HCT116 (cell line): Measurements from ENCODE around the gene ZNF618. TPM values are rescaled to one million over a fixed set of nuclear protein-coding genes. Genes with fewer than 3 reads are reported as not detected.

Experiments
- ATAC-seq: fragments of 200-7000 bp; cut with Tn5 transposase; 2 replicates; pipeline ENCODE4 v1.9.1; 2020; ENCODE audit warnings: mild to moderate bottlenecking, moderate library complexity
- BruUV-seq: library from RNA; stranded (reverse); fragments of 400-500 nt; replicated peaks from 2 replicates; lab custom pipeline; 2021; lab: Mats Ljungman, UMichigan
- CTCF ChIA-PET: fragments of 300-600 bp; sonication (Branson Sonifier 250); formaldehyde crosslinking; loops from one replicate; lab custom pipeline; 2021; ENCODE audit warnings: antibody characterized with exemption; lab: Charles Lee
- POLR2A ChIA-PET: fragments of 300-600, 350-600 bp; sonication (Branson Sonifier 250); formaldehyde crosslinking; loops from one replicate; lab custom pipeline; 2021; ENCODE audit warnings: antibody characterized with exemption; lab: Charles Lee
- RAD21 ChIA-PET, 2 experiments: fragments of 300-600 bp; sonication (Branson Sonifier 250); formaldehyde crosslinking; loops; one replicate each; lab custom pipeline; 2023; ENCODE audit warnings: low total read pairs in 2 of 2; ENCODE audit not compliant: uncharacterized antibody in 2 of 2, unreplicated experiment in 2 of 2, low non-redundant PET in 1 of 2; lab: Charles Lee
- DNase-seq: peaks from one replicate; pipeline ENCODE4 v3.0.0-alpha.2; 2010; ENCODE audit warnings: low read depth, low spot score
- H2AFZ ChIP-seq: fragments of 200-600 bp; shearing (Covaris generic), sonication (generic); 2 replicates; pipeline ENCODE4 v1.6.1; 2017; ENCODE audit warnings: low read depth, mixed run types, mixed read lengths, antibody characterized with exemption, low read length; ENCODE audit not compliant: poor library complexity, severe bottlenecking
- H3K27ac ChIP-seq: 2 replicates; pipeline ENCODE4 v1.5.1; 2012; ENCODE audit warnings: low read depth, low read length
- H3K27me3 ChIP-seq: fragments of 200-600 bp; sonication (generic); 2 replicates; pipeline ENCODE4 v1.6.1; 2016; ENCODE audit warnings: mixed run types, low read length, mixed read lengths; ENCODE audit not compliant: insufficient read depth
- H3K36me3 ChIP-seq, 2 experiments: fragments of 200-500 bp in 1 of 2; fragments of 200-600 bp in 1 of 2; sonication (Bioruptor generic) in 1 of 2; sonication (generic) in 1 of 2; 2 replicates each; pipeline versions ENCODE4 v1.5.1 to v1.6.1; 2014 to 2016; ENCODE audit warnings: low read length in 2 of 2, inconsistent platforms in 1 of 2, mixed read lengths in 1 of 2, mixed run types in 1 of 2; ENCODE audit not compliant: insufficient read depth in 2 of 2, control insufficient read depth in 1 of 2
- H3K4me1 ChIP-seq, 2 experiments: fragments of 200-600 bp in 1 of 2; sonication (generic) in 1 of 2; 2 replicates each; pipeline versions ENCODE4 v1.5.1 to v1.6.1; 2012 to 2017; ENCODE audit warnings: low read length in 2 of 2, inconsistent platforms in 1 of 2, mild to moderate bottlenecking in 1 of 2, mixed read lengths in 1 of 2, mixed run types in 1 of 2, moderate library complexity in 1 of 2; ENCODE audit not compliant: insufficient read depth in 2 of 2, control insufficient read depth in 1 of 2
- H3K4me2 ChIP-seq: fragments of 200-600 bp; sonication (generic); 2 replicates; pipeline ENCODE4 v1.6.1; 2017; ENCODE audit warnings: mixed run types, low read length, mixed read lengths
- H3K4me3 ChIP-seq, 2 experiments: fragments of 200-600 bp in 1 of 2; sonication (generic) in 1 of 2; replicated peaks in 1 of 2; 2 replicates each; pipeline ENCODE4 v1.5.1; 2011 to 2016; ENCODE audit warnings: low read length in 2 of 2, control low read depth in 1 of 2, low read depth in 1 of 2, mild to moderate bottlenecking in 1 of 2, mixed read lengths in 1 of 2, mixed run types in 1 of 2
- H3K79me2 ChIP-seq: fragments of 200-600 bp; sonication (generic); 2 replicates; pipeline ENCODE4 v1.6.1; 2017; ENCODE audit warnings: mild to moderate bottlenecking, mixed run types, low read length, moderate library complexity, mixed read lengths; ENCODE audit not compliant: insufficient read depth
- H3K9ac ChIP-seq: fragments of 200-600 bp; sonication (generic); 2 replicates; pipeline ENCODE4 v1.6.1; 2016; ENCODE audit warnings: low read length, mixed read lengths
- H3K9me2 ChIP-seq: fragments of 200-600 bp; sonication (generic), shearing (Covaris generic); 2 replicates; pipeline ENCODE4 v1.6.1; 2017; ENCODE audit warnings: mixed run types, mild to moderate bottlenecking, moderate library complexity; ENCODE audit not compliant: insufficient read depth
- H3K9me3 ChIP-seq, 2 experiments: fragments of 200-500 bp in 1 of 2; fragments of 200-600 bp in 1 of 2; sonication (Bioruptor generic) in 1 of 2; sonication (generic) in 1 of 2; 2 replicates each; pipeline ENCODE4 v1.6.1; 2014 to 2017; ENCODE audit warnings: low read length in 2 of 2, mixed read lengths in 2 of 2, inconsistent platforms in 1 of 2, low read depth in 1 of 2, mild to moderate bottlenecking in 1 of 2, mixed run types in 1 of 2, moderate library complexity in 1 of 2; ENCODE audit not compliant: control insufficient read depth in 1 of 2, insufficient read depth in 1 of 2
- H4K20me1 ChIP-seq: fragments of 200-600 bp; sonication (generic), shearing (Covaris generic); 2 replicates; pipeline ENCODE4 v1.6.1; 2017; ENCODE audit warnings: mixed run types, mild to moderate bottlenecking, moderate library complexity; ENCODE audit not compliant: insufficient read depth
- CBX3 ChIP-seq: IDR thresholded peaks from 2 replicates; pipeline ENCODE4 v1.6.1; 2012; ENCODE audit warnings: low read depth
- CTCF ChIP-seq, 3 experiments: fragments of 200-600 bp in 1 of 3; sonication (generic) in 1 of 3; IDR thresholded peaks in 2 of 3; conservative IDR thresholded peaks in 1 of 3; 2 replicates each; pipeline ENCODE4 v1.5.1; 2012 to 2017; ENCODE audit warnings: low read depth in 2 of 3, low read length in 2 of 3, antibody characterized with exemption in 1 of 3, borderline replicate concordance in 1 of 3, control low read depth in 1 of 3, mild to moderate bottlenecking in 1 of 3, mixed read lengths in 1 of 3, mixed run types in 1 of 3, moderate library complexity in 1 of 3; ENCODE audit not compliant: insufficient read depth in 1 of 3
- EGR1 ChIP-seq: IDR thresholded peaks from 2 replicates; pipeline ENCODE4 v1.6.1; 2012; ENCODE audit warnings: low read depth
- EZH2 ChIP-seq: fragments of 200-600 bp; sonication (generic); IDR thresholded peaks from 2 replicates; pipeline ENCODE4 v1.6.1; 2017; ENCODE audit warnings: antibody characterized with exemption, mixed run types
- EZH2phosphoT487 ChIP-seq: fragments of 200-600 bp; IDR thresholded peaks from 2 replicates; pipeline ENCODE4 v1.6.1; 2018; ENCODE audit warnings: antibody characterized with exemption, borderline replicate concordance
- FOSL1 ChIP-seq: IDR thresholded peaks from 2 replicates; pipeline ENCODE4 v1.6.1; 2012; ENCODE audit warnings: low read depth
- JUND ChIP-seq: IDR thresholded peaks from 2 replicates; pipeline ENCODE4 v1.6.1; 2012
- MAX ChIP-seq: IDR thresholded peaks from 2 replicates; pipeline ENCODE4 v1.6.1; 2012
- POLR2A ChIP-seq: IDR thresholded peaks from 2 replicates; pipeline ENCODE4 v1.7.0; 2011; ENCODE audit warnings: borderline replicate concordance; ENCODE audit not compliant: insufficient read depth, insufficient read length; ENCODE audit errors: extremely low read depth
- POLR2AphosphoS5 ChIP-seq: IDR thresholded peaks from 2 replicates; pipeline ENCODE4 v1.6.1; 2011; ENCODE audit warnings: mild to moderate bottlenecking, low read depth, low read length, moderate library complexity
- RAD21 ChIP-seq: IDR thresholded peaks from 2 replicates; pipeline ENCODE4 v1.6.1; 2012; ENCODE audit warnings: low read depth, mild to moderate bottlenecking
- SIN3A ChIP-seq: IDR thresholded peaks from 2 replicates; pipeline ENCODE4 v1.6.1; 2012; ENCODE audit warnings: low read depth
- SP1 ChIP-seq: IDR thresholded peaks from 2 replicates; pipeline ENCODE4 v1.6.1; 2012; ENCODE audit warnings: low read depth
- SRF ChIP-seq: IDR thresholded peaks from 2 replicates; pipeline ENCODE4 v1.6.1; 2012; ENCODE audit warnings: low read depth
- TCF7L2 ChIP-seq: IDR thresholded peaks from 2 replicates; pipeline ENCODE4 v1.7.0; 2011; ENCODE audit warnings: borderline replicate concordance, inconsistent platforms; ENCODE audit not compliant: insufficient read depth, insufficient read length; ENCODE audit errors: extremely low read depth
- YY1 ChIP-seq: IDR thresholded peaks from 2 replicates; pipeline ENCODE4 v1.6.1; 2011; ENCODE audit warnings: low read length, low read depth, moderate library complexity, mild to moderate bottlenecking; ENCODE audit not compliant: insufficient replicate concordance; ENCODE audit errors: extremely low read depth
- ZFX ChIP-seq: fragments of 450-650 bp; IDR thresholded peaks from 2 replicates; pipeline ENCODE4 v1.6.1; 2017
- intact Hi-C: fragments of 100-400 bp; cut with micrococcal nuclease; formaldehyde crosslinking; loops from 2 replicates; pipeline ENCODE4 v1.10.0; 2022
- total RNA-seq: library from RNA; stranded (reverse); gene quantifications from one replicate; pipeline ENCODE4 v1.2.1, GENCODE V29; 2021; ENCODE audit not compliant: unreplicated experiment
- TF ChIP-seq, protein P1 (sequence below): IDR thresholded peaks from 2 replicates; pipeline ENCODE4 v1.6.1; 2012

The ZNF618 gene
- total RNA-seq, 1 experiment from 2014 or later, result 13.5 TPM

GRCh38 chr9:114051706-114052105 lies 175.6 kb downstream of the ZNF618 start (continued):
- TF ChIP-seq EZH2, result no peak

DNA sequence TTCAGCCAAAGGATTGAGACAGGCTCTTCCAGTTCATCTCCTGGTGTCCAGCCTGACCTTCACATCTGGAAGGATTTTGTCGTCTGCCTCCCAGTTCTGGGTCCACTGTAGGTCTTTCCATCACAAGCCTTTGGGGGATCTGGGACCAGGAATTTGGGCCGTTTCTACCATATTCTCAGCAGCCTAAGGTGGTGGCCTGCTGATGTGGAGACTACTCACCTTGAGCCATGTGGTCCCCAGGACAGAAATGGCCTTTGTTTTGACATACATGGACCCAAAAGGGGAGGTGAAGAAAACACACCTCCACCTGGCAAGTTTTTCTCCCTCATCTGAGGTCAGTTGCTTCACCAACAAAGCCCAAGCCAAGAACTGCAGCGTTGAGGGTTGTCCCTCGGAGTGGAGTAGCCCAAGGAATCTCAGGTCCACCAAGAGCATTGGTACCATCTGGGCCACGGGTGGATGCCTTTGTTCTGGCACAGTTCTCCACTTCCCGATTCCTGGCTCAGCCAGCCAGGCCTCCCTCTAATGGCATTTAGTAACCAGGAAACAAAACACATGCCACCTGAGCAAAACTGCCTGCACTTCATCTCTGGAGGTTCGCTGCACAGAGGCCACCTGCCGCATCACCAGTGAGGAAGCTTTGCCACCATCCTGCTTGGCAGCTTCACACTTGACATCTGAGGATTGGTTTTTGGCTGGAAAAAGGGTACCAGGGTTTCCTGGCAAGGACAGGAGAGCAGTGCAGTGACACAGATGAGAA lies 177.3 kb downstream of the ZNF618 start:
- H3K9me3 ChIP-seq, result no peaks in the 10 kb centered on the region
- H2AFZ ChIP-seq, result no peak overlapping the region
- DNase-seq, result no peak
- no peaks in the 10 kb centered on the region for H4K20me1 ChIP-seq
- H3K27ac ChIP-seq, result no peak overlapping the region
- no peaks in the 10 kb centered on the region for H3K27me3 ChIP-seq
- H3K36me3 ChIP-seq, result no peaks in the 10 kb centered on the region
- no peaks in the 10 kb centered on the region for H3K4me1 ChIP-seq
- no peak overlapping the region for H3K4me3 ChIP-seq
- ChIA-PET RAD21 (no interaction called here), CTCF (no interaction called here), POLR2A (no interaction called here)
- TF ChIP-seq JUND, result no peak
- no peak for TF ChIP-seq TCF7L2
- no peak for TF ChIP-seq POLR2AphosphoS5
- TF ChIP-seq EGR1, result no peak
- TF ChIP-seq MAX, result no peak
- TF ChIP-seq RAD21, result no peak
- TF ChIP-seq YY1, result no peak
- TF ChIP-seq, protein P1, sequence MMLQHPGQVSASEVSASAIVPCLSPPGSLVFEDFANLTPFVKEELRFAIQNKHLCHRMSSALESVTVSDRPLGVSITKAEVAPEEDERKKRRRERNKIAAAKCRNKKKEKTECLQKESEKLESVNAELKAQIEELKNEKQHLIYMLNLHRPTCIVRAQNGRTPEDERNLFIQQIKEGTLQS, result no peak
- no peak for TF ChIP-seq SIN3A
- no peak for TF ChIP-seq FOSL1
- no peak for TF ChIP-seq SRF
- TF ChIP-seq SP1, result no peak
- TF ChIP-seq POLR2A, result no peak
- TF ChIP-seq CBX3, result no peak
- TF ChIP-seq ZFX, result no peak
- TF ChIP-seq EZH2phosphoT487, result no peak
- no peak for TF ChIP-seq CTCF (IDR thresholded peaks at IDR 0.05 in 2 of 3, conservative IDR thresholded peaks at IDR 0.05 in 1 of 3; ENCODE audit: borderline replicate concordance in 1 of 3, insufficient read depth in 1 of 3, low read depth in 2 of 3, low read length in 2 of 3)
- no peak overlapping the region for H3K9ac ChIP-seq
- ATAC-seq, result no peak
- no peaks in the 10 kb centered on the region for H3K9me2 ChIP-seq
- no peak overlapping the region for H3K4me2 ChIP-seq
- intact Hi-C loops, result no loop called here
- H3K79me2 ChIP-seq, result no peaks in the 10 kb centered on the region
- no TSS peak for BruUV-seq
